Pancreas (tissue), 10 donors: ENCODE results near the gene SLC51B. TPM values are rescaled to one million over a fixed set of nuclear protein-coding genes. Genes with fewer than 3 reads are reported as not detected.
A peak's percentile ranks its signal among the peaks of the same experiment; 100 is the strongest.
"Not testable (repeated sequence)": the region's sequence is repeated elsewhere in the genome, so short reads cannot be mapped to it uniquely, and the experiment has no call there.

Source experiments
- ATAC-seq, 4 donors: fragments of 200-7000 bp; cut with Tn5 transposase; one replicate each; pipeline versions ENCODE4 v1.8.0 to v1.9.1; 2020; ENCODE audit warnings: mild to moderate bottlenecking in 4 of 4, moderate library complexity in 4 of 4
- DNase-seq, 6 donors: peaks; one replicate each; pipeline ENCODE4 v3.0.0-alpha.2; 2020
- FAIRE-seq: peaks from 2 replicates; lab custom pipeline; 2012; peaks lifted over from hg19 to GRCh38; lab: Jason Lieb, UNC
- H3K27ac ChIP-seq, 4 donors: fragments of 200-600 bp; sonication (generic); 1 replicate in 3 of 4; 2 replicates in 1 of 4; pipeline versions ENCODE4 v1.5.0 to v1.8.0; 2020
- H3K27me3 ChIP-seq, 4 donors: fragments of 200-600 bp; one replicate each; pipeline ENCODE4 v1.8.0; 2021
- H3K36me3 ChIP-seq, 3 donors: fragments of 200-600 bp; sonication (generic) in 1 of 3; one replicate each; pipeline versions ENCODE4 v1.5.0 to v1.8.0; 2020 to 2021
- H3K4me1 ChIP-seq, 3 donors: fragments of 200-600 bp; one replicate each; pipeline ENCODE4 v1.8.0; 2021
- H3K4me3 ChIP-seq, 4 donors: fragments of 200-600 bp; sonication (generic) in 2 of 4; one replicate each; pipeline versions ENCODE4 v1.5.0 to v1.8.0; 2020 to 2021
- H3K9me3 ChIP-seq, 4 donors: fragments of 200-600 bp; one replicate each; pipeline ENCODE4 v1.8.0; 2021
- WGBS, 2 donors: extraction: QIAGEN DNeasy Blood & Tissue Kit; methylation state at CpG; one replicate each; pipeline ENCODE4 v1.1.7; 2013; 5-methylcytosine and 5-hydroxymethylcytosine counted together
- intact Hi-C, 3 donors: fragments of 100-400 bp; cut with DNase I; formaldehyde crosslinking; loops; one replicate each; pipeline versions ENCODE4 v1.11.1 to v1.14.2; 2022
- polyA plus RNA-seq, 2 donors: library from polyadenylated mRNA; stranded (reverse); fragments of 200-250 nt; gene quantifications; one replicate each; pipeline ENCODE4 v1.2.3, GENCODE V29; 2013
- total RNA-seq, 6 donors: library from RNA; stranded (reverse); fragmentation: NEBNext Ultra II Directional in 4 of 6; extraction: Animal tissue kit (Norgen Biotek cat#: 25700) in 4 of 6; gene quantifications; one replicate each; pipeline versions ENCODE4 v1.2.1 to v1.2.4, GENCODE V29; 2021 to 2023
- TF ChIP-seq, protein P1 (sequence below), 4 donors: fragments of 200-600 bp; sonication (generic) in 3 of 4; IDR thresholded peaks; one replicate each; pipeline versions ENCODE4 v1.5.0 to v1.8.0; 2021; ENCODE audit warnings: antibody characterized with exemption in 4 of 4
- donor health status: healthy with polysubstance abuse.
- donor health status: DM: no; HTN: no; CAD: no; lungs with moderate emphysema.
- donor health status: DM: no; HTN: no; CAD: no.
- donor health status: control.
- donor health status: control.
- donor health status: Bipolar disorder and iron deficiency.
- donor health status: DM: yes; HTN: yes; CAD: no.
- donor health status: DM: no; HTN: no; CAD: no.
- donor health status: DM: no; HTN: no; CAD: no.
- donor health status: DM: yes; HTN: yes; CAD: no.

The SLC51B gene
- total and polyA plus RNA-seq, 8 donors: 0.26 to 1.1 (median 0.49) TPM; not detected in 5

DNA sequence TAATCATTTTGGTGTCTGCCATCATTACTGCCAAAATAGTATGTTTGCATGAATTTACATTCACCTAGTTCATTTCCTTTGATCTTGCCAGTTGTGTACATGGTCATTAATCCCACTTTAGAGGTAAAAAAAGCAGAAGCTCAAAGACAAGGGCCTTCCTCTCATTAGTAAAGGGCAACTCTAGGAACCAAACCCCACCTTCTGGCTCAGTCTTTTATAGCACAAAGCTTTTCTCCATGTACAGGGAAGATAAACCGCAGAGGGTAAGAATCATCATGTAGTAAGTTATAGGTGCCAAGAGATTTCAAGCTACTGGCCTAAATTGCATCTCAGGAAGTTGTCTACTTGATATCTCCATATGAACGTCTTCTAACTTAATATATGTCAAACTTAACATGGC is 36.2 kb upstream of the SLC51B start:
- DNase-seq (no peak), FAIRE-seq (no peak), ATAC-seq (no peak)
- TF ChIP-seq, protein P1, sequence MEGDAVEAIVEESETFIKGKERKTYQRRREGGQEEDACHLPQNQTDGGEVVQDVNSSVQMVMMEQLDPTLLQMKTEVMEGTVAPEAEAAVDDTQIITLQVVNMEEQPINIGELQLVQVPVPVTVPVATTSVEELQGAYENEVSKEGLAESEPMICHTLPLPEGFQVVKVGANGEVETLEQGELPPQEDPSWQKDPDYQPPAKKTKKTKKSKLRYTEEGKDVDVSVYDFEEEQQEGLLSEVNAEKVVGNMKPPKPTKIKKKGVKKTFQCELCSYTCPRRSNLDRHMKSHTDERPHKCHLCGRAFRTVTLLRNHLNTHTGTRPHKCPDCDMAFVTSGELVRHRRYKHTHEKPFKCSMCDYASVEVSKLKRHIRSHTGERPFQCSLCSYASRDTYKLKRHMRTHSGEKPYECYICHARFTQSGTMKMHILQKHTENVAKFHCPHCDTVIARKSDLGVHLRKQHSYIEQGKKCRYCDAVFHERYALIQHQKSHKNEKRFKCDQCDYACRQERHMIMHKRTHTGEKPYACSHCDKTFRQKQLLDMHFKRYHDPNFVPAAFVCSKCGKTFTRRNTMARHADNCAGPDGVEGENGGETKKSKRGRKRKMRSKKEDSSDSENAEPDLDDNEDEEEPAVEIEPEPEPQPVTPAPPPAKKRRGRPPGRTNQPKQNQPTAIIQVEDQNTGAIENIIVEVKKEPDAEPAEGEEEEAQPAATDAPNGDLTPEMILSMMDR (IDR thresholded peaks at IDR 0.05): no peak
- H3K27me3 ChIP-seq: no peaks in the 10 kb centered on the region
- peaks cover 0 to 15% (median 7%) of the 10 kb centered on the region in 3 donors for H3K36me3 ChIP-seq
- H3K4me1 ChIP-seq: no peaks in the 10 kb centered on the region
- H3K4me3 ChIP-seq: no peak overlapping the region
- intact Hi-C loops: no loop called here
- no peaks in the 10 kb centered on the region for H3K9me3 ChIP-seq
- H3K27ac ChIP-seq: no peak overlapping the region
- WGBS, 2 donors: 78 to 87% methylated on average over 2 of the region's 2 CpGs

DNA sequence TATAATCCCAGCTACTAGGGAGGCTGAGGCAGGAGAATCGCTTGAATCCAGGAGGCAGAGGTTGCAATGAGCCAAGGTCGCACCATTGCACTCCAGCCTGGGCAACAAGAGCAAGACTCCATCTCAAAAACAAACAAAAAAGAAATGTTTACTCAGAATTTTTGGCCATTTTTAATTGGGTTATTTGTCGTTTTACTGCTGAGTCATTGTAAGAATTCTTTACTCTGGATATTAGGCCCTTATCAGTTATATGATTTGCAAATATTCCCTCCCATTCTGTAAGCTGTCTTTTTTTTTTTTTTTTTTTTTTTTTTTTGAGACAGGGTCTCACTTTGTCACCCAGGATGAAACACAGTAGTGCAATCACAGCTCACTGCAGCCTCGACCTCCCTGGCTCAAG is 34.0 kb upstream of the SLC51B start:
- FAIRE-seq, H3K4me1 ChIP-seq, intact Hi-C loops, H3K9me3 ChIP-seq, DNase-seq, H3K27ac ChIP-seq, ATAC-seq, H3K4me3 ChIP-seq, H3K27me3 ChIP-seq: not testable (repeated sequence)
- WGBS, 2 donors: 68 to 80% methylated on average over 4 of the region's 4 CpGs
- peaks cover 0 to 24% (median 8%) of the 10 kb centered on the region in 3 donors for H3K36me3 ChIP-seq

DNA sequence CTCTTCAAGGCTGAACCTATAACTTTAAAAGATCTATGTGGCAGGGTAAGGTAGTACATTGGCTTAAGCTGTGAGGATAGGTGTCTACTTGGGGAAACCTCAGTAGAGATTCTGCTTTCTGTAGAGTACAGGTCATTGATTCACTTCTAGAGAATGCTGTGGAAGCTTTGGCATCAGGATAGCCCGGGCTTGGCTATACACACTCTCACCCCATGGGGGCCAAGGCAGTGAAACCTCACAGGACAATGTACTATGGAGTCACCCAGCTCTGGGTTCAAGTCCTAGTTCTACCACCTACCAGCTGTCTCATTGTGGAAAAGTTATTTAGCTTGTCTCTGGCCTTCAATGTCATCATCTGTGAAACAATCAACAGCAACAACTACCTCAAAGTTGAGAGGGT is 24.8 kb upstream of the SLC51B start:
- 89 to 94% methylated on average over 1 of the region's 1 CpG for WGBS, 2 donors
- Histone ChIP-seq H3K4me1 (peaks cover 0 to 7% (median 0%) of the 10 kb centered on the region in 3 donors), H3K27ac (no peak overlapping the region), H3K9me3 (no peaks in the 10 kb centered on the region), H3K27me3 (no peaks in the 10 kb centered on the region), H3K36me3 (peaks cover 0 to 15% (median 4%) of the 10 kb centered on the region in 3 donors), H3K4me3 (no peak overlapping the region)
- DNase-seq (no peak), FAIRE-seq (no peak), ATAC-seq (no peak)
- intact Hi-C loops: no loop called here
- TF ChIP-seq, protein P1 (IDR thresholded peaks at IDR 0.05): no peak

DNA sequence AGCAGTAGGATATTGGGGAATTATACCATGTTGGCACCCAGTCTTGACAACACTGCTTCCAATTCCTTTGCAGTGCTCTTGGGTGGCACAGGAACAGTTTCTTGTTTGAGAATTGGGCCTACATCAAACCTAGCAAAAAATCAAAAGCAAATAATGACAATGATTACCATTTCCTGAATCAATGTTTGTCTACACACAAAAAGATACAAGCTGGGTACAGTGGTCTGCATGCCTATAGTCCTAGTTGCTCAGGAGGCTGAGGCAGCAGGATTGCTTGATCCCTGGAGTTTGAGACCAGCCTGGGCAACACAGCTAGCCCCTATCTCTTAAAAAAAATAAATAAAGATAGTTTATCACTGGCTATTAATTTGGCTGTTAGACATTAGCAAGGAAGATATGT is 23.7 kb upstream of the SLC51B start:
- H3K27ac ChIP-seq: no peak overlapping the region
- peaks cover 0 to 9% (median 4%) of the 10 kb centered on the region in 3 donors for H3K36me3 ChIP-seq

DNA sequence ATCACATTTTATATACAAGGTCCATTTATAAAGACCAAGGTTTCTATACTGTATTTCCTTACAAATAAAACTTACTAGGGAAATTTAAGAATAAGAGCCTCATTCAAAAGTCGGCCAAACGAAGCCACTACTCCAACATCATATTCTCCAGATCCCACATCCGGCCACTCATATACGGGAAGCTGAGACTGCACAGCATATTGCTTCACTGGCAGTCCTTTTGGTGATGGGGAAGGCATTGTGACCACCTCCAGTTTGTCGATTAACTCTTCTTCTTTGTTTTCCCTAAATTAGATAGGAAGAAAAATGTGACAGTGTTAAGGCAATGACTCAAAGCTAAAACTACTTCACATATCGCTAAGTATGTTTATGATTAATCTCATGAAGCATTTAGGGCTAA is 18.4 kb upstream of the SLC51B start:
- no peaks in the 10 kb centered on the region for H3K27me3 ChIP-seq
- TF ChIP-seq, protein P1 (IDR thresholded peaks at IDR 0.05): no peak
- no peaks in the 10 kb centered on the region for H3K36me3 ChIP-seq
- intact Hi-C loops: no loop called here
- DNase-seq (no peak), ATAC-seq (no peak), FAIRE-seq (no peak)
- WGBS, 2 donors: 88 to 94% methylated on average over 6 of the region's 6 CpGs
- H3K27ac ChIP-seq: no peak overlapping the region
- H3K4me1 ChIP-seq: peaks cover 0 to 10% (median 10%) of the 10 kb centered on the region in 3 donors
- no peaks in the 10 kb centered on the region for H3K9me3 ChIP-seq
- no peak overlapping the region for H3K4me3 ChIP-seq

More for the DNA sequence above, 23.7 kb upstream of the SLC51B start:
- Histone ChIP-seq H3K9me3 (no peaks in the 10 kb centered on the region), H3K4me1 (peaks cover 0 to 7% (median 0%) of the 10 kb centered on the region in 3 donors), H3K27me3 (no peaks in the 10 kb centered on the region), H3K4me3 (no peak overlapping the region)
- TF ChIP-seq, protein P1 (IDR thresholded peaks at IDR 0.05): no peak
- FAIRE-seq: no peak
- intact Hi-C loops: no loop called here
- ATAC-seq: peak in 1 of 4 donors; percentile 29
- DNase-seq: no peak
